Liver (tissue), 3 donors: ENCODE results near the gene TPK1.

Experiments
- EGR1 ChIP-seq, 2 donors: IDR thresholded peaks; 2 replicates each; pipeline ENCODE4 v1.6.1; 2016 to 2018; ENCODE audit warnings: antibody characterized with exemption in 2 of 2, low read depth in 2 of 2
- GABPA ChIP-seq, 2 donors: IDR thresholded peaks in 1 of 2; conservative IDR thresholded peaks in 1 of 2; 2 replicates each; pipeline ENCODE4 v1.6.1; 2016; ENCODE audit warnings: antibody characterized with exemption in 2 of 2, mild to moderate bottlenecking in 1 of 2, moderate library complexity in 1 of 2
- HNF4A ChIP-seq, 2 donors: conservative IDR thresholded peaks; 2 replicates each; pipeline ENCODE4 v1.6.1; 2016; ENCODE audit warnings: antibody characterized with exemption in 2 of 2, mild to moderate bottlenecking in 2 of 2
- HNF4G ChIP-seq: IDR thresholded peaks from 2 replicates; pipeline ENCODE4 v1.6.1; 2016; ENCODE audit warnings: antibody characterized with exemption
- MAX ChIP-seq: IDR thresholded peaks from 2 replicates; pipeline ENCODE4 v1.6.1; 2016; ENCODE audit warnings: antibody characterized with exemption
- RAD21 ChIP-seq, 2 donors: IDR thresholded peaks; 2 replicates each; pipeline ENCODE4 v1.6.1; 2016; ENCODE audit warnings: antibody characterized with exemption in 2 of 2, mild to moderate bottlenecking in 2 of 2
- RXRA ChIP-seq, 2 donors: IDR thresholded peaks; 2 replicates each; pipeline ENCODE4 v1.6.1; 2017 to 2018; ENCODE audit warnings: antibody characterized with exemption in 2 of 2, mild to moderate bottlenecking in 1 of 2
- SP1 ChIP-seq: IDR thresholded peaks from 2 replicates; pipeline ENCODE4 v1.6.1; 2018; ENCODE audit warnings: antibody characterized with exemption, mild to moderate bottlenecking
- TAF1 ChIP-seq: conservative IDR thresholded peaks from 2 replicates; pipeline ENCODE4 v1.6.1; 2016; ENCODE audit warnings: antibody characterized with exemption, mild to moderate bottlenecking
- YY1 ChIP-seq: IDR thresholded peaks from 2 replicates; pipeline ENCODE4 v1.6.1; 2016; ENCODE audit warnings: antibody characterized with exemption, mild to moderate bottlenecking
- TF ChIP-seq, protein P1 (sequence below): fragments of 150-350 bp; IDR thresholded peaks from 2 replicates; pipeline ENCODE4 v1.5.1; 2017; ENCODE audit warnings: improper control_type of control experiment, low read depth, low read length; ENCODE audit not compliant: missing input control
- TF ChIP-seq, protein P2 (sequence below): IDR thresholded peaks from 2 replicates; pipeline ENCODE4 v1.6.1; 2016; ENCODE audit warnings: antibody characterized with exemption, mild to moderate bottlenecking
- TF ChIP-seq, protein P3 (sequence below): IDR thresholded peaks from 2 replicates; pipeline ENCODE4 v1.6.1; 2016; ENCODE audit warnings: antibody characterized with exemption
- donor health status: healthy.
- donor health status: healthy.

GRCh38 chr7:144428431-144428830, 407.4 kb downstream of the TPK1 start:
- TF ChIP-seq HNF4A (conservative IDR thresholded peaks at IDR 0.05), result no peak
- no peak for TF ChIP-seq RAD21 (IDR thresholded peaks at IDR 0.05)
- TF ChIP-seq YY1, result no peak
- no peak for TF ChIP-seq RXRA (IDR thresholded peaks at IDR 0.05)
- TF ChIP-seq, protein P1, sequence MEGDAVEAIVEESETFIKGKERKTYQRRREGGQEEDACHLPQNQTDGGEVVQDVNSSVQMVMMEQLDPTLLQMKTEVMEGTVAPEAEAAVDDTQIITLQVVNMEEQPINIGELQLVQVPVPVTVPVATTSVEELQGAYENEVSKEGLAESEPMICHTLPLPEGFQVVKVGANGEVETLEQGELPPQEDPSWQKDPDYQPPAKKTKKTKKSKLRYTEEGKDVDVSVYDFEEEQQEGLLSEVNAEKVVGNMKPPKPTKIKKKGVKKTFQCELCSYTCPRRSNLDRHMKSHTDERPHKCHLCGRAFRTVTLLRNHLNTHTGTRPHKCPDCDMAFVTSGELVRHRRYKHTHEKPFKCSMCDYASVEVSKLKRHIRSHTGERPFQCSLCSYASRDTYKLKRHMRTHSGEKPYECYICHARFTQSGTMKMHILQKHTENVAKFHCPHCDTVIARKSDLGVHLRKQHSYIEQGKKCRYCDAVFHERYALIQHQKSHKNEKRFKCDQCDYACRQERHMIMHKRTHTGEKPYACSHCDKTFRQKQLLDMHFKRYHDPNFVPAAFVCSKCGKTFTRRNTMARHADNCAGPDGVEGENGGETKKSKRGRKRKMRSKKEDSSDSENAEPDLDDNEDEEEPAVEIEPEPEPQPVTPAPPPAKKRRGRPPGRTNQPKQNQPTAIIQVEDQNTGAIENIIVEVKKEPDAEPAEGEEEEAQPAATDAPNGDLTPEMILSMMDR, result no peak
- TF ChIP-seq GABPA (IDR thresholded peaks at IDR 0.05 in 1 of 2, conservative IDR thresholded peaks at IDR 0.05 in 1 of 2), result no peak
- no peak for TF ChIP-seq MAX
- TF ChIP-seq SP1, result no peak
- TF ChIP-seq TAF1, result no peak
- TF ChIP-seq, protein P2, sequence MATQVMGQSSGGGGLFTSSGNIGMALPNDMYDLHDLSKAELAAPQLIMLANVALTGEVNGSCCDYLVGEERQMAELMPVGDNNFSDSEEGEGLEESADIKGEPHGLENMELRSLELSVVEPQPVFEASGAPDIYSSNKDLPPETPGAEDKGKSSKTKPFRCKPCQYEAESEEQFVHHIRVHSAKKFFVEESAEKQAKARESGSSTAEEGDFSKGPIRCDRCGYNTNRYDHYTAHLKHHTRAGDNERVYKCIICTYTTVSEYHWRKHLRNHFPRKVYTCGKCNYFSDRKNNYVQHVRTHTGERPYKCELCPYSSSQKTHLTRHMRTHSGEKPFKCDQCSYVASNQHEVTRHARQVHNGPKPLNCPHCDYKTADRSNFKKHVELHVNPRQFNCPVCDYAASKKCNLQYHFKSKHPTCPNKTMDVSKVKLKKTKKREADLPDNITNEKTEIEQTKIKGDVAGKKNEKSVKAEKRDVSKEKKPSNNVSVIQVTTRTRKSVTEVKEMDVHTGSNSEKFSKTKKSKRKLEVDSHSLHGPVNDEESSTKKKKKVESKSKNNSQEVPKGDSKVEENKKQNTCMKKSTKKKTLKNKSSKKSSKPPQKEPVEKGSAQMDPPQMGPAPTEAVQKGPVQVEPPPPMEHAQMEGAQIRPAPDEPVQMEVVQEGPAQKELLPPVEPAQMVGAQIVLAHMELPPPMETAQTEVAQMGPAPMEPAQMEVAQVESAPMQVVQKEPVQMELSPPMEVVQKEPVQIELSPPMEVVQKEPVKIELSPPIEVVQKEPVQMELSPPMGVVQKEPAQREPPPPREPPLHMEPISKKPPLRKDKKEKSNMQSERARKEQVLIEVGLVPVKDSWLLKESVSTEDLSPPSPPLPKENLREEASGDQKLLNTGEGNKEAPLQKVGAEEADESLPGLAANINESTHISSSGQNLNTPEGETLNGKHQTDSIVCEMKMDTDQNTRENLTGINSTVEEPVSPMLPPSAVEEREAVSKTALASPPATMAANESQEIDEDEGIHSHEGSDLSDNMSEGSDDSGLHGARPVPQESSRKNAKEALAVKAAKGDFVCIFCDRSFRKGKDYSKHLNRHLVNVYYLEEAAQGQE, result no peak
- no peak for TF ChIP-seq HNF4G
- TF ChIP-seq, protein P3, sequence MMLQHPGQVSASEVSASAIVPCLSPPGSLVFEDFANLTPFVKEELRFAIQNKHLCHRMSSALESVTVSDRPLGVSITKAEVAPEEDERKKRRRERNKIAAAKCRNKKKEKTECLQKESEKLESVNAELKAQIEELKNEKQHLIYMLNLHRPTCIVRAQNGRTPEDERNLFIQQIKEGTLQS, result no peak
- TF ChIP-seq EGR1 (IDR thresholded peaks at IDR 0.05; ENCODE audit: low read depth in 2 of 2), result no peak
